B cell (primary cell): ENCODE data around the gene FBRS. TPM values are rescaled to one million over a fixed set of nuclear protein-coding genes. Genes with fewer than 3 reads are reported as not detected.

ENCODE experiments used
- ATAC-seq: fragments of 200-7000 bp; cut with Tn5 transposase; one replicate; pipeline ENCODE4 v1.10.0; 2021; ENCODE audit warnings: low read depth, mild to moderate bottlenecking, moderate number of reproducible peaks, moderate library complexity
- CTCF ChIA-PET: fragments of 350-600 bp; sonication (Branson Sonifier 250); formaldehyde crosslinking; loops from one replicate; lab custom pipeline; 2021; ENCODE audit warnings: antibody characterized with exemption, inconsistent platforms; lab: Charles Lee
- POLR2A ChIA-PET: fragments of 350-600 bp; sonication (Branson Sonifier 250); formaldehyde crosslinking; loops from one replicate; lab custom pipeline; 2021; ENCODE audit warnings: antibody characterized with exemption; lab: Charles Lee
- DNase-seq: peaks from one replicate; pipeline ENCODE4 v3.0.0; 2013
- H2AFZ ChIP-seq: 2 replicates; pipeline ENCODE4 v1.6.1; 2012; ENCODE audit warnings: mild to moderate bottlenecking, low read depth, low read length; ENCODE audit not compliant: insufficient read depth, poor library complexity, severe bottlenecking
- H3K27ac ChIP-seq, 2 donors: 1 replicate in 1 of 2; 2 replicates in 1 of 2; pipeline ENCODE4 v1.5.1; 2012 to 2013; ENCODE audit warnings: low read length in 2 of 2, mild to moderate bottlenecking in 2 of 2, moderate library complexity in 1 of 2
- H3K27me3 ChIP-seq, 4 experiments: fragments of 200-600 bp in 1 of 4; sonication (generic) in 1 of 4; replicated peaks in 1 of 4; 1 replicate in 2 of 4; 2 replicates in 2 of 4; pipeline versions ENCODE4 v1.6.1 to v1.7.0; 2013 to 2016; ENCODE audit warnings: low read length in 3 of 4, mild to moderate bottlenecking in 2 of 4, mixed read lengths in 1 of 4, moderate library complexity in 1 of 4; ENCODE audit not compliant: insufficient read depth in 4 of 4, control insufficient read depth in 3 of 4; ENCODE audit errors: control extremely low read depth in 1 of 4
- H3K36me3 ChIP-seq, 2 experiments: replicated peaks in 1 of 2; 1 replicate in 1 of 2; 2 replicates in 1 of 2; pipeline versions ENCODE4 v1.6.1 to v1.7.1; 2013; ENCODE audit warnings: low read length in 1 of 2; ENCODE audit not compliant: insufficient read depth in 2 of 2, control insufficient read depth in 1 of 2; ENCODE audit errors: control extremely low read depth in 1 of 2, extremely low read depth in 1 of 2
- H3K4me1 ChIP-seq, 2 donors: fragments of 200-600 bp in 1 of 2; sonication (generic) in 1 of 2; 1 replicate in 1 of 2; 2 replicates in 1 of 2; pipeline versions ENCODE4 v1.5.1 to v1.6.1; 2013 to 2017; ENCODE audit warnings: low read length in 2 of 2; ENCODE audit not compliant: control insufficient read depth in 2 of 2, insufficient read depth in 2 of 2
- H3K4me2 ChIP-seq: replicated peaks from 2 replicates; pipeline ENCODE3; 2012; ENCODE audit warnings: mild to moderate bottlenecking, low read depth, low read length; ENCODE audit not compliant: poor library complexity, severe bottlenecking
- H3K4me3 ChIP-seq, 5 experiments: fragments of 200-600 bp in 1 of 5; sonication (generic) in 1 of 5; 1 replicate in 3 of 5; 2 replicates in 2 of 5; pipeline versions ENCODE4 v1.5.1 to v1.7.0; 2011 to 2016; ENCODE audit warnings: low read length in 4 of 5, mild to moderate bottlenecking in 4 of 5, low read depth in 2 of 5, control low read depth in 1 of 5, moderate library complexity in 1 of 5; ENCODE audit not compliant: insufficient read depth in 1 of 5; ENCODE audit errors: control extremely low read depth in 1 of 5, extremely low read depth in 1 of 5
- H3K79me2 ChIP-seq: fragments of 200-600 bp; sonication (generic); one replicate; pipeline ENCODE4 v1.6.0; 2016; ENCODE audit warnings: low read length; ENCODE audit not compliant: control insufficient read depth, insufficient read depth
- H3K9ac ChIP-seq: fragments of 200-600 bp; sonication (generic); 2 replicates; pipeline ENCODE4 v1.6.1; 2017; ENCODE audit warnings: mild to moderate bottlenecking, low read length, moderate library complexity
- H3K9me3 ChIP-seq, 3 donors: one replicate each; pipeline versions ENCODE4 v1.6.1 to v1.7.1; 2013; ENCODE audit warnings: low read length in 2 of 3; ENCODE audit not compliant: control insufficient read depth in 2 of 3, insufficient read depth in 1 of 3; ENCODE audit errors: control extremely low read depth in 1 of 3
- H4K20me1 ChIP-seq: 2 replicates; pipeline ENCODE4 v1.6.0; 2012; ENCODE audit warnings: mild to moderate bottlenecking, low read length; ENCODE audit not compliant: insufficient read depth, control insufficient read depth, poor library complexity, severe bottlenecking
- H3K27ac Mint-ChIP-seq: one replicate; pipeline ENCODE4 v1.8.0; 2021; ENCODE audit warnings: mixed read lengths
- H3K27me3 Mint-ChIP-seq: one replicate; pipeline ENCODE4 v1.8.0; 2021; ENCODE audit warnings: mixed read lengths
- H3K4me1 Mint-ChIP-seq: one replicate; pipeline ENCODE4 v1.8.0; 2021; ENCODE audit warnings: mixed read lengths
- H3K4me3 Mint-ChIP-seq: one replicate; pipeline ENCODE4 v1.8.0; 2021; ENCODE audit warnings: mixed read lengths
- H3K9me3 Mint-ChIP-seq: one replicate; pipeline ENCODE4 v1.8.0; 2022; ENCODE audit warnings: mixed read lengths; ENCODE audit not compliant: insufficient read depth
- EZH2 ChIP-seq: IDR thresholded peaks from 2 replicates; pipeline ENCODE4 v1.6.1; 2012; ENCODE audit warnings: borderline replicate concordance, low read depth, mild to moderate bottlenecking, moderate library complexity, low read length; ENCODE audit not compliant: insufficient read depth, poor library complexity, severe bottlenecking
- WGBS: methylation state at CpG from one replicate; pipeline ENCODE4 v1.1.5; 2013; ENCODE audit warnings: missing lambda C conversion rate; ENCODE audit not compliant: insufficient coverage; 5-methylcytosine and 5-hydroxymethylcytosine counted together
- intact Hi-C: fragments of 100-400 bp; cut with micrococcal nuclease; formaldehyde crosslinking; loops from one replicate; pipeline ENCODE4 v1.10.0; 2022
- polyA plus RNA-seq: library from polyadenylated mRNA; depleted of rRNA; stranded (reverse); fragments of >200 nt; gene quantifications from 2 replicates; pipeline ENCODE4 v1.2.3, GENCODE V29; 2012
- total RNA-seq, 2 donors: library from RNA; stranded (reverse); fragments of 120-200 nt in 1 of 2; gene quantifications; 1 replicate in 1 of 2; 2 replicates in 1 of 2; pipeline versions ENCODE4 v1.2.3 to v1.2.4, GENCODE V29; 2013 to 2022
- TF ChIP-seq, protein P1 (sequence below): fragments of 200-600 bp; IDR thresholded peaks from one replicate; pipeline ENCODE4 v1.8.0; 2022; ENCODE audit warnings: antibody characterized with exemption, mild to moderate bottlenecking

Gene FBRS
- total and polyA plus RNA-seq, 2 donors (not counting 1 experiment from before 2014, with no cell fraction given): 68.3 to 194 TPM

DNA sequence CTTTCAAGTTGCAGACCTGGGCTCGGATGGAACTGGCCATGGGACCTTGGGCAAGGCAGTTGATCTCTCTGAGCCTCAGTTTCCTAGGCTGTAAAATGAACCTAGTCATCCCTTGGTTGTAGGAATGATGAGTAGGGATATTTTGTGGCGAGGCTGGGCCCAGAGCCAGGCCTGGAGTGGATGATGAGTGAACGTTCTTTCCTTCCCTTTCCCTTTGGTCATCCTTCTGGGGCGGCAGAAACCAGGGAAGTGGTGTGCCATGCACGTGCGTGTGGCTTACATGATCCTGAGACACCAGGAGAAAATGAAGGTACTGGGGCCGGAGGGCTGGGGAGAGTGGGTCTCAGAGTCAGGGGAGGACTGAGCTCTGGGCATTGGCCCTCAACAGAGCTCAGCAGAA lies 8.4 kb downstream of the FBRS start:
- Histone ChIP-seq H3K79me2 (peaks cover 29% of the 10 kb centered on the region), H2AFZ (no peak overlapping the region), H3K4me2 (no peak overlapping the region), H3K36me3 (peaks cover 3 to 87% of the 10 kb centered on the region in 2 experiments), H3K27ac (no peak overlapping the region), H3K27me3 (no peaks in the 10 kb centered on the region), H3K4me1 (peaks cover 6 to 19% of the 10 kb centered on the region in 2 donors), H3K4me3 (no peak overlapping the region), H3K9me3 (no peaks in the 10 kb centered on the region), H3K9ac (no peak overlapping the region), H4K20me1 (peaks cover 88% of the 10 kb centered on the region)
- DNase-seq: no peak
- Mint-ChIP-seq H3K27ac (no peak overlapping the region), H3K4me1 (peaks cover 20% of the 10 kb centered on the region), H3K27me3 (no peaks in the 10 kb centered on the region), H3K9me3 (no peaks in the 10 kb centered on the region), H3K4me3 (no peak overlapping the region)
- TF ChIP-seq, protein P1, sequence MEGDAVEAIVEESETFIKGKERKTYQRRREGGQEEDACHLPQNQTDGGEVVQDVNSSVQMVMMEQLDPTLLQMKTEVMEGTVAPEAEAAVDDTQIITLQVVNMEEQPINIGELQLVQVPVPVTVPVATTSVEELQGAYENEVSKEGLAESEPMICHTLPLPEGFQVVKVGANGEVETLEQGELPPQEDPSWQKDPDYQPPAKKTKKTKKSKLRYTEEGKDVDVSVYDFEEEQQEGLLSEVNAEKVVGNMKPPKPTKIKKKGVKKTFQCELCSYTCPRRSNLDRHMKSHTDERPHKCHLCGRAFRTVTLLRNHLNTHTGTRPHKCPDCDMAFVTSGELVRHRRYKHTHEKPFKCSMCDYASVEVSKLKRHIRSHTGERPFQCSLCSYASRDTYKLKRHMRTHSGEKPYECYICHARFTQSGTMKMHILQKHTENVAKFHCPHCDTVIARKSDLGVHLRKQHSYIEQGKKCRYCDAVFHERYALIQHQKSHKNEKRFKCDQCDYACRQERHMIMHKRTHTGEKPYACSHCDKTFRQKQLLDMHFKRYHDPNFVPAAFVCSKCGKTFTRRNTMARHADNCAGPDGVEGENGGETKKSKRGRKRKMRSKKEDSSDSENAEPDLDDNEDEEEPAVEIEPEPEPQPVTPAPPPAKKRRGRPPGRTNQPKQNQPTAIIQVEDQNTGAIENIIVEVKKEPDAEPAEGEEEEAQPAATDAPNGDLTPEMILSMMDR: no peak
- no peak for TF ChIP-seq EZH2
- no peak for ATAC-seq
- intact Hi-C loops: no loop called here
- CTCF ChIA-PET: no interaction called here
- POLR2A ChIA-PET: interaction anchor here (0.6 kb wide), 1 partner anchor 82 kb away, joined by 3 read pairs; no protein-coding TSS in a partner anchor
- 100% methylated on average over 2 of the region's 7 CpGs for WGBS

DNA sequence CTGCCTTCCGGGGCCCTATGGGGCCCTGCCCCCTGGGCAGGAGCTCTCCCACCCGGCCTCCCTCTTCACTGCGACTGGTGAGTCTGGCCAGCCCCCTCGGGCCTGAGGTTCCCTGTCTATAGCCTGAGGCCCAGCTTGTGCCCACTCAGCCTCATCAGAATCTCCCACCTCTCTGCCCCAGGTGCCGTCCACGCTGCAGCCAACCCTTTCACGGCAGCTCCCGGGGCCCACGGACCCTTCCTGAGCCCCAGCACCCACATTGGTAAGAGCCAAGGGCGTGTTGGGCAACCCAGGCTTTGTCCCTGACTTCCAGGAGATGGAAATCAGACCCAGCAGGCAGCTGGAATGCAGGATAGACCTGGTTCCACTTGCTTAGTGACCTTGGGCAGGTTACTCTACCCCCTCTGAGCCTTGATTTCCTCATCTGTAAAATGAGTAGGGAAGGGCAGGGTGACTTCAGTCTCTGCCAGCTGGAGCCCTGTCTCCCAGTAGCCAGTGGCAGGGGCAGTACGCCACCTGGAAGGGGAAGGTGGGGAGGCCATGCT lies 9.2 kb downstream of the FBRS start:
- no peak overlapping the region for H3K27ac Mint-ChIP-seq
- no peak for TF ChIP-seq EZH2
- WGBS: 98% methylated on average over 11 of the region's 11 CpGs
- Histone ChIP-seq H3K9me3 (no peaks in the 10 kb centered on the region), H3K36me3 (peaks cover 3 to 79% of the 10 kb centered on the region in 2 experiments), H3K27me3 (no peaks in the 10 kb centered on the region), H3K27ac (no peak overlapping the region), H3K79me2 (peaks cover 22% of the 10 kb centered on the region), H2AFZ (no peak overlapping the region), H3K4me1 (peaks cover 5 to 12% of the 10 kb centered on the region in 2 donors), H3K4me2 (no peak overlapping the region), H3K4me3 (no peak overlapping the region), H3K9ac (no peak overlapping the region), H4K20me1 (peaks cover 80% of the 10 kb centered on the region)
- ChIA-PET POLR2A (interaction anchor here (0.6 to 1.4 kb wide), 2 partner anchors 9 to 81 kb away, joined by 3 to 5 read pairs; partner anchors contain the start of gene FBRS), CTCF (no interaction called here)
- H3K27me3 Mint-ChIP-seq: no peaks in the 10 kb centered on the region
- H3K9me3 Mint-ChIP-seq: no peaks in the 10 kb centered on the region
- ATAC-seq: no peak
- H3K4me3 Mint-ChIP-seq: no peak overlapping the region
- intact Hi-C loops: no loop called here
- no peak for DNase-seq
- peaks cover 15% of the 10 kb centered on the region for H3K4me1 Mint-ChIP-seq
